Upper lobe of left lung (tissue), 6 donors: Measurements from ENCODE around the gene RCL1. TPM values are rescaled to one million over a fixed set of nuclear protein-coding genes. Genes with fewer than 3 reads are reported as not detected.

Experiments used
- ATAC-seq, 2 donors: fragments of 200-7000 bp; cut with Tn5 transposase; one replicate each; pipeline ENCODE4 v1.9.1; 2022; ENCODE audit warnings: mild to moderate bottlenecking in 2 of 2, moderate library complexity in 2 of 2; ENCODE audit not compliant: low FRiP score in 2 of 2
- DNase-seq, 2 donors: peaks; one replicate each; pipeline ENCODE4 v3.0.0-alpha.2; 2019 to 2020
- H3K27ac ChIP-seq, 4 donors: fragments of 200-600 bp; sonication (generic); one replicate each; pipeline ENCODE4 v1.5.1; 2016 to 2019
- H3K27me3 ChIP-seq, 4 donors: fragments of 200-600 bp; sonication (generic); one replicate each; pipeline ENCODE4 v1.5.1; 2017 to 2019
- H3K36me3 ChIP-seq, 4 donors: fragments of 200-600 bp; sonication (generic); one replicate each; pipeline ENCODE4 v1.5.1; 2016 to 2019
- H3K4me1 ChIP-seq, 4 donors: fragments of 200-600 bp; sonication (generic); one replicate each; pipeline ENCODE4 v1.5.1; 2018 to 2019
- H3K4me3 ChIP-seq, 4 donors: fragments of 200-600 bp; sonication (generic); one replicate each; pipeline ENCODE4 v1.5.1; 2017 to 2019; ENCODE audit warnings: mild to moderate bottlenecking in 2 of 4, moderate library complexity in 1 of 4
- H3K9me3 ChIP-seq, 4 donors: fragments of 200-600 bp; sonication (generic); one replicate each; pipeline ENCODE4 v1.5.1; 2018 to 2019
- EP300 ChIP-seq, 4 donors: sonication (generic); formaldehyde crosslinking; IDR thresholded peaks; one replicate each; pipeline ENCODE4 v1.5.1; 2017; ENCODE audit warnings: antibody characterized with exemption in 4 of 4, control low read depth in 2 of 4
- POLR2A ChIP-seq, 4 donors: fragments of 450-650 bp; IDR thresholded peaks; one replicate each; pipeline ENCODE4 v1.5.1; 2016 to 2017; ENCODE audit warnings: antibody characterized with exemption in 4 of 4, mild to moderate bottlenecking in 2 of 4
- POLR2AphosphoS5 ChIP-seq, 2 donors: sonication (generic); formaldehyde crosslinking; IDR thresholded peaks; one replicate each; pipeline ENCODE4 v1.5.1; 2017; ENCODE audit warnings: antibody characterized with exemption in 2 of 2
- WGBS, 2 donors: methylation state at CpG; one replicate each; pipeline ENCODE4 v1.1.5; 2017 to 2018; 5-methylcytosine and 5-hydroxymethylcytosine counted together
- total RNA-seq, 6 donors: library from RNA; depleted of rRNA in 4 of 6; stranded (reverse); fragments of >200 nt in 4 of 6; gene quantifications; one replicate each; pipeline versions ENCODE4 v1.1.0 to v1.2.1, GENCODE V29; 2016 to 2021
- TF ChIP-seq, protein P1 (sequence below), 6 experiments: fragments of 450-650 bp in 4 of 6; fragments of 200-600 bp in 2 of 6; sonication (generic) in 2 of 6; IDR thresholded peaks; one replicate each; pipeline ENCODE4 v1.5.1; 2016 to 2019; ENCODE audit warnings: antibody characterized with exemption in 6 of 6
- donor health status: DM: no; HTN: no; CAD: no; lungs with moderate emphysema.
- donor health status: DM: no; HTN: yes; CAD: no; lungs with severe emphysema.

RCL1 gene
- total RNA-seq, 6 donors from 2014 or later: 20.8 to 63.9 (median 30.1) TPM

- H3K4me1 ChIP-seq: peaks cover 0 to 7% (median 1%) of the 10 kb centered on the region in 4 donors
- WGBS, 2 donors: 84 to 91% methylated on average over 6 of the region's 6 CpGs
- TF ChIP-seq EP300 (IDR thresholded peaks at IDR 0.05) (no peak), POLR2AphosphoS5 (IDR thresholded peaks at IDR 0.05) (no peak), POLR2A (IDR thresholded peaks at IDR 0.05) (no peak)
- TF ChIP-seq, protein P1, sequence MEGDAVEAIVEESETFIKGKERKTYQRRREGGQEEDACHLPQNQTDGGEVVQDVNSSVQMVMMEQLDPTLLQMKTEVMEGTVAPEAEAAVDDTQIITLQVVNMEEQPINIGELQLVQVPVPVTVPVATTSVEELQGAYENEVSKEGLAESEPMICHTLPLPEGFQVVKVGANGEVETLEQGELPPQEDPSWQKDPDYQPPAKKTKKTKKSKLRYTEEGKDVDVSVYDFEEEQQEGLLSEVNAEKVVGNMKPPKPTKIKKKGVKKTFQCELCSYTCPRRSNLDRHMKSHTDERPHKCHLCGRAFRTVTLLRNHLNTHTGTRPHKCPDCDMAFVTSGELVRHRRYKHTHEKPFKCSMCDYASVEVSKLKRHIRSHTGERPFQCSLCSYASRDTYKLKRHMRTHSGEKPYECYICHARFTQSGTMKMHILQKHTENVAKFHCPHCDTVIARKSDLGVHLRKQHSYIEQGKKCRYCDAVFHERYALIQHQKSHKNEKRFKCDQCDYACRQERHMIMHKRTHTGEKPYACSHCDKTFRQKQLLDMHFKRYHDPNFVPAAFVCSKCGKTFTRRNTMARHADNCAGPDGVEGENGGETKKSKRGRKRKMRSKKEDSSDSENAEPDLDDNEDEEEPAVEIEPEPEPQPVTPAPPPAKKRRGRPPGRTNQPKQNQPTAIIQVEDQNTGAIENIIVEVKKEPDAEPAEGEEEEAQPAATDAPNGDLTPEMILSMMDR (IDR thresholded peaks at IDR 0.05): no peak
- H3K36me3 ChIP-seq: peaks cover 0 to 32% (median 10%) of the 10 kb centered on the region in 4 donors
- DNase-seq (no peak), ATAC-seq (no peak)
- H3K9me3 ChIP-seq: no peaks in the 10 kb centered on the region
- no peak overlapping the region for H3K27ac ChIP-seq
- no peaks in the 10 kb centered on the region for H3K27me3 ChIP-seq
- H3K4me3 ChIP-seq: no peak overlapping the region
Measured at GRCh38 chr9:4862506-4863250, 69.9 kb downstream of the RCL1 start.

DNA sequence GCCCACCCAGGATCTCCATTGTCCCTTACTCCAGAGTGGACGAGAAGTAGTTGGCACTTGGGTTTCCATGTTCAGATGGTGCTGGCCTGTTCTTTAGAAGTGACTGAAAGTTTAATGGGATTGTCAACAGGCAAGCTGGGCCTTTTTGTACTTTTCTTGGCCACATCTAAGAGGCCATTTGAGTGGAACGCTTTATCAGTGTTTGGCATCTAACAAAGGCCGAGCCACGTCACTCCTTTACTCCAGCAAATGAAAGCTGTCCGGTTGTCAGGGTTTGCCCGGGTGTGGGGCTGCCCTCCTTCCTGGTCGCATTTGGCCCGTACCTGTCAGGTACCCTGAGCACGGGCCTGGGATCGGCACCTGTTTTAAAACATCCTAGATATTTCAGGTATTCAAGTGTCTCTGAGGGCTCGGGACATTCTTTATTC, 71.5 kb downstream of the RCL1 start:
- Histone ChIP-seq H3K27ac (no peak overlapping the region), H3K36me3 (peaks cover 0 to 24% (median 10%) of the 10 kb centered on the region in 4 donors), H3K9me3 (no peaks in the 10 kb centered on the region), H3K4me1 (peaks cover 0 to 7% (median 1%) of the 10 kb centered on the region in 4 donors), H3K4me3 (no peak overlapping the region), H3K27me3 (no peaks in the 10 kb centered on the region)
- TF ChIP-seq, protein P1 (IDR thresholded peaks at IDR 0.05): no peak
- TF ChIP-seq POLR2AphosphoS5 (IDR thresholded peaks at IDR 0.05) (no peak), EP300 (IDR thresholded peaks at IDR 0.05) (no peak), POLR2A (IDR thresholded peaks at IDR 0.05) (no peak)
- 63 to 85% methylated on average over 10 to 11 of the region's 11 CpGs for WGBS, 2 donors
- ATAC-seq: peak; percentile 47 to 82
- DNase-seq: peak; percentile 21 to 45

GRCh38 chr9:4864698-4865097, 72.0 kb downstream of the RCL1 start:
- Histone ChIP-seq H3K4me1 (peaks cover 0 to 7% (median 1%) of the 10 kb centered on the region in 4 donors), H3K27ac (no peak overlapping the region), H3K9me3 (no peaks in the 10 kb centered on the region), H3K4me3 (no peak overlapping the region), H3K27me3 (no peaks in the 10 kb centered on the region), H3K36me3 (peaks cover 0 to 20% (median 10%) of the 10 kb centered on the region in 4 donors)
- ATAC-seq: no peak
- no peak for DNase-seq
- WGBS, 2 donors: 89% methylated on average over 6 of the region's 6 CpGs
- TF ChIP-seq POLR2A (IDR thresholded peaks at IDR 0.05) (no peak), EP300 (IDR thresholded peaks at IDR 0.05) (no peak), POLR2AphosphoS5 (IDR thresholded peaks at IDR 0.05) (no peak)
- TF ChIP-seq, protein P1 (IDR thresholded peaks at IDR 0.05): no peak

- no peaks in the 10 kb centered on the region for H3K9me3 ChIP-seq
- peaks cover 0 to 7% (median 1%) of the 10 kb centered on the region in 4 donors for H3K4me1 ChIP-seq
- no peak for ATAC-seq
- no peak for DNase-seq
- peaks cover 0 to 10% (median 3%) of the 10 kb centered on the region in 4 donors for H3K36me3 ChIP-seq
- no peak overlapping the region for H3K4me3 ChIP-seq
- H3K27ac ChIP-seq: no peak overlapping the region
- no peaks in the 10 kb centered on the region for H3K27me3 ChIP-seq
- TF ChIP-seq POLR2AphosphoS5 (IDR thresholded peaks at IDR 0.05) (no peak), POLR2A (IDR thresholded peaks at IDR 0.05) (no peak), EP300 (IDR thresholded peaks at IDR 0.05) (no peak)
- TF ChIP-seq, protein P1 (IDR thresholded peaks at IDR 0.05): no peak
- WGBS, 2 donors: 89 to 94% methylated on average over 7 of the region's 7 CpGs
Measured at GRCh38 chr9:4865681-4866080, 72.9 kb downstream of the RCL1 start.
